Ascending aorta (tissue), 2 donors: ENCODE results near the gene CSNK1A1. TPM values are rescaled to one million over a fixed set of nuclear protein-coding genes. Genes with fewer than 3 reads are reported as not detected.

Source experiments
- DNase-seq, 2 donors: peaks; one replicate each; pipeline ENCODE4 v3.0.0-alpha.2; 2019; ENCODE audit warnings: low spot score in 2 of 2
- H3K27ac ChIP-seq, 2 donors: fragments of 200-600 bp; sonication (generic); one replicate each; pipeline ENCODE4 v1.5.1; 2016 to 2017; ENCODE audit warnings: mild to moderate bottlenecking in 1 of 2
- H3K27me3 ChIP-seq: fragments of 200-600 bp; sonication (generic); one replicate; pipeline ENCODE4 v1.5.1; 2017
- H3K36me3 ChIP-seq, 2 donors: fragments of 200-600 bp; sonication (generic); one replicate each; pipeline ENCODE4 v1.5.1; 2016
- H3K4me1 ChIP-seq, 2 donors: fragments of 200-600 bp; sonication (generic); one replicate each; pipeline ENCODE4 v1.5.1; 2016 to 2017; ENCODE audit warnings: mild to moderate bottlenecking in 1 of 2
- H3K4me3 ChIP-seq, 2 donors: fragments of 200-600 bp; sonication (generic); one replicate each; pipeline ENCODE4 v1.5.1; 2016 to 2017; ENCODE audit warnings: mild to moderate bottlenecking in 1 of 2
- H3K9me3 ChIP-seq, 2 donors: fragments of 200-600 bp; sonication (generic); one replicate each; pipeline ENCODE4 v1.5.1; 2016
- intact Hi-C: fragments of 100-400 bp; cut with DNase I; formaldehyde crosslinking; loops from one replicate; pipeline ENCODE4 v1.15.1; 2023
- total RNA-seq: library from RNA; depleted of rRNA; stranded (reverse); fragments of >200 nt; gene quantifications from one replicate; pipeline ENCODE4 v1.1.0, GENCODE V29; 2016
- TF ChIP-seq, protein P1 (sequence below), 3 experiments: fragments of 200-600 bp in 2 of 3; fragments of 450-650 bp in 1 of 3; sonication (generic) in 2 of 3; IDR thresholded peaks; one replicate each; pipeline ENCODE4 v1.5.1; 2016 to 2019; ENCODE audit warnings: antibody characterized with exemption in 3 of 3, mild to moderate bottlenecking in 1 of 3, moderate library complexity in 1 of 3

Gene CSNK1A1
- total RNA-seq, 1 donor from 2014 or later = 219 TPM

DNA sequence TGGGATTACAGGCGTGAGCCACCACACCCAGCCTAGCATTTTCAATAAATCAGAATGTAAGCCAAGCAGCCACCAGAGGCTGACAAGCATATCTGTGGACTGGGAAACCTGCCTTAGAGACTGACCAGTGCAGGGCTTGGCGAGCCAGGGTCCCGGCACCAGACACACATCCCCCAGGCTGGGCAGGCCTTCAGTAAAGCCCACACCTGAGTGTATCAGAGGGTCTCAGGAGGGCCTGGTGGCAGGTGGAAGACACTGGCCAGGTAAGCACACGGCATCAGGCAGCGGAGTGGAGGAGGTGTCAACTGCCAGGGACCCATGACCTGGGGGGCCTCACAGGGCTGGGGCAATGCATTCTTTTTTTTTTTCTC, 93.9 kb downstream of the CSNK1A1 start:
- Histone ChIP-seq H3K9me3 (no peaks in the 10 kb centered on the region), H3K4me1 (peaks cover 4 to 34% of the 10 kb centered on the region in 2 donors), H3K27me3 (no peaks in the 10 kb centered on the region), H3K27ac (peak overlapping the region; percentile 74 to 88), H3K4me3 (no peak overlapping the region), H3K36me3 (no peaks in the 10 kb centered on the region)
- intact Hi-C loops = no loop called here
- TF ChIP-seq, protein P1, sequence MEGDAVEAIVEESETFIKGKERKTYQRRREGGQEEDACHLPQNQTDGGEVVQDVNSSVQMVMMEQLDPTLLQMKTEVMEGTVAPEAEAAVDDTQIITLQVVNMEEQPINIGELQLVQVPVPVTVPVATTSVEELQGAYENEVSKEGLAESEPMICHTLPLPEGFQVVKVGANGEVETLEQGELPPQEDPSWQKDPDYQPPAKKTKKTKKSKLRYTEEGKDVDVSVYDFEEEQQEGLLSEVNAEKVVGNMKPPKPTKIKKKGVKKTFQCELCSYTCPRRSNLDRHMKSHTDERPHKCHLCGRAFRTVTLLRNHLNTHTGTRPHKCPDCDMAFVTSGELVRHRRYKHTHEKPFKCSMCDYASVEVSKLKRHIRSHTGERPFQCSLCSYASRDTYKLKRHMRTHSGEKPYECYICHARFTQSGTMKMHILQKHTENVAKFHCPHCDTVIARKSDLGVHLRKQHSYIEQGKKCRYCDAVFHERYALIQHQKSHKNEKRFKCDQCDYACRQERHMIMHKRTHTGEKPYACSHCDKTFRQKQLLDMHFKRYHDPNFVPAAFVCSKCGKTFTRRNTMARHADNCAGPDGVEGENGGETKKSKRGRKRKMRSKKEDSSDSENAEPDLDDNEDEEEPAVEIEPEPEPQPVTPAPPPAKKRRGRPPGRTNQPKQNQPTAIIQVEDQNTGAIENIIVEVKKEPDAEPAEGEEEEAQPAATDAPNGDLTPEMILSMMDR (IDR thresholded peaks at IDR 0.05) = no peak
- no peak for DNase-seq

DNA sequence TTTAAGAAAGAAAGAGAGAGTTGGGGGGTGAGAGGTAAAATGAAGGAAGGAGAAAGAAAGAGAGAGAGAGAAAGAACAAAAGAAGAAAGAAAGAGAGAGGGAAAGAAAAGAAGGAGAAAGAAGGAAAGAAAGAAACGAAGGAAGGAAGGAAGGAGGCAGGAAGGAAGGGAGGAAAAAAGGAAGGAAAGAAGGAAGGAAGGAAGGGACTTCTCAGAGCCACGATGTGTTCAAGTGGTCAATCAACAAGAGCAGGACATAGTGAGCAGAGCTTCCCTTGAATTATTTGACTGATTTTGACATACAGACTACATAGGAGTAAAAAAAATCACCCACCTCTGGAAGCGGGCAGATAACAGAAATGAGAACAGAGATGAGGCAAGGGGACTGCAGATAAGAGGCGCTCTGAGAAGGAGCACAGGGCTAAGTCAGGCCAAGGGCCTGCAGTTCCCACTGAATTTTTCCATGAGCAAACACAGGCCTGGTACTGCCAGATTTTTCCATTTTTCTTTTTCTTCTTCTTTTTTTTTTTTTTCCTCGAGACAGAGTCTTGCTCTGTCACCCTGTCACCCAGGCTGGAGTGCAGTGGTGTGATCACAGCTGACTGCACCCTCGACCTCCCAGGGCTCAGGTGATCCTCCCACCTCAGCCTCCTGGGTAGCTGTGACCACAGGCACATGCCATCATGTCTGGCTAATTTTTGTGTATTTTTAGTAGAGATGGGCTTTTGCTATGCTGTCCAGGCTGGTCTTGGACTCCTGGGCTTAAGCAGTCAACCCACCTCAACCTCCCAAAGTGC, 94.4 kb downstream of the CSNK1A1 start:
- TF ChIP-seq, protein P1 (IDR thresholded peaks at IDR 0.05) = no peak
- H3K27ac ChIP-seq = peak overlapping the region; percentile 74 to 88
- H3K4me3 ChIP-seq = no peak overlapping the region
- H3K9me3 ChIP-seq = no peaks in the 10 kb centered on the region
- H3K36me3 ChIP-seq = no peaks in the 10 kb centered on the region
- H3K27me3 ChIP-seq = no peaks in the 10 kb centered on the region
- no peak for DNase-seq
- H3K4me1 ChIP-seq = peaks cover 7 to 40% of the 10 kb centered on the region in 2 donors
- intact Hi-C loops = no loop called here

DNA sequence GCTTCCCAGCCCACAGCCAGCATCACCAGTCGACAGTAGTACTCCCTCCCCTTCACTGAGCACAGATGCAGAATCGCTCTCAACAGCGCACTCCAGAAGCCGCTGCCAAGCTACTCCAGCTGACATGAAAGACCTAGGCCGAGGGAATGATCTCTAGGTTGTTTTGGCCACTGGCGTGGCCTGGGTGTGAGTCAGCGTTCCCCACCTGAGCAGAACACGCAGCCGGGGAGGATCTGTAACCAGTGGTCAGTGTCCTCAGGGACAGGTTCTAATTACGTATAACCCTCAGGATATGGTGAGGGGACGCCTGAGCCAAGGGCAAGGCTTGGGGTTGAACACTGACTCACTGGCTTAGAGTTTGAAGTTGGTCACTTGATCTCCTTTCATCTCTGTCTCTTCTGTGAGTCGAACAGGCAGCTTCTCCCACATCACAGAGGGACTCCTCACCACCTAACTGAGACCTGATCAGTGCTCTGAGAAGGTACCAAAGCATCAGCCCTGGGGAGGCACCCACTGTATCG, 95.3 kb downstream of the CSNK1A1 start:
- no peaks in the 10 kb centered on the region for H3K27me3 ChIP-seq
- H3K36me3 ChIP-seq = no peaks in the 10 kb centered on the region
- H3K27ac ChIP-seq = peak overlapping the region; percentile 74 to 88
- no peaks in the 10 kb centered on the region for H3K9me3 ChIP-seq
- H3K4me3 ChIP-seq = no peak overlapping the region
- TF ChIP-seq, protein P1 (IDR thresholded peaks at IDR 0.05) = no peak
- DNase-seq = no peak
- peaks cover 11 to 48% of the 10 kb centered on the region in 2 donors for H3K4me1 ChIP-seq
- intact Hi-C loops = no loop called here

DNA sequence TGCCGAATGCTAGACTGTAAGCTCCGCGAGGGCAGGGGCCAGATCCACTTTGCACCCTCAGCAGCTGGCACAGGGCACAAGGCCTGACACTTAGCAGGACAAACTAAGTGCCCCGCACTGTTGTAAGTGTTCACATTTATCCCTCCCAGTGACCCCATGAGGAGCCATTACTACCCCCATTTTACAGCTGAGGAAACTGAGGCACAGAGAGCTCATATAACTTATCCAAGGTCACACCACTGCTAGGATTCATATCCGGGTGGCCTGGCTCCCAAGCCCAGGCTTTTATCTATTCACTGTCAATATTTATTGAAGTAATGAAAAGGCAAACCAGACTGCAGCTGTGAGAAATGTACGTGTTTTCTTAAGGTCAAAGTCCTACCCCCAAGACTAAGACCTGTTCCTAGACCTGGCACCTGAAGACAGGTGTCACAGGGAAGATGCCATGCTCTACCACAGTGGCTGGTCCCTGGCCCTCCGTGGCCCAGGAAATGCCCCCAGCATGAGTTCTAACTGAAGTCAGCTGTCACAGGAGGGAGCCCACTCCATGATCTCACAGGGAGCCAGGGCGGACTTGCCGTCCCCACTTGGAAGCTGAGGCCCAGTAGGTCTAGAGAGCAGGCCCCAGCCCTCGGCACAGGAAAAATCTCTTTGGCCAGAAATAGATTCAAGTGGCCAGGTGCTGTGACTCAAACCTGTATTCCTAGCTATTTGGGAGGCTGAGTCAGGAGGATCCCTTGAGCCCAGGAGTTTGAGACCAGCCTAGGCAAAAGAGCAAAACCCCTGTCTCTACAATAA, 97.4 kb downstream of the CSNK1A1 start:
- no peaks in the 10 kb centered on the region for H3K36me3 ChIP-seq
- peak overlapping the region; percentile 88 to 91 for H3K27ac ChIP-seq
- intact Hi-C loops = loop anchor here (2.0 kb wide), 1 partner anchor 33 kb away; no protein-coding TSS in a partner anchor
- DNase-seq = no peak
- peaks cover 23 to 66% of the 10 kb centered on the region in 2 donors for H3K4me1 ChIP-seq
- H3K27me3 ChIP-seq = no peaks in the 10 kb centered on the region
- TF ChIP-seq, protein P1 (IDR thresholded peaks at IDR 0.05) = no peak
- H3K9me3 ChIP-seq = no peaks in the 10 kb centered on the region
- H3K4me3 ChIP-seq = no peak overlapping the region

DNA sequence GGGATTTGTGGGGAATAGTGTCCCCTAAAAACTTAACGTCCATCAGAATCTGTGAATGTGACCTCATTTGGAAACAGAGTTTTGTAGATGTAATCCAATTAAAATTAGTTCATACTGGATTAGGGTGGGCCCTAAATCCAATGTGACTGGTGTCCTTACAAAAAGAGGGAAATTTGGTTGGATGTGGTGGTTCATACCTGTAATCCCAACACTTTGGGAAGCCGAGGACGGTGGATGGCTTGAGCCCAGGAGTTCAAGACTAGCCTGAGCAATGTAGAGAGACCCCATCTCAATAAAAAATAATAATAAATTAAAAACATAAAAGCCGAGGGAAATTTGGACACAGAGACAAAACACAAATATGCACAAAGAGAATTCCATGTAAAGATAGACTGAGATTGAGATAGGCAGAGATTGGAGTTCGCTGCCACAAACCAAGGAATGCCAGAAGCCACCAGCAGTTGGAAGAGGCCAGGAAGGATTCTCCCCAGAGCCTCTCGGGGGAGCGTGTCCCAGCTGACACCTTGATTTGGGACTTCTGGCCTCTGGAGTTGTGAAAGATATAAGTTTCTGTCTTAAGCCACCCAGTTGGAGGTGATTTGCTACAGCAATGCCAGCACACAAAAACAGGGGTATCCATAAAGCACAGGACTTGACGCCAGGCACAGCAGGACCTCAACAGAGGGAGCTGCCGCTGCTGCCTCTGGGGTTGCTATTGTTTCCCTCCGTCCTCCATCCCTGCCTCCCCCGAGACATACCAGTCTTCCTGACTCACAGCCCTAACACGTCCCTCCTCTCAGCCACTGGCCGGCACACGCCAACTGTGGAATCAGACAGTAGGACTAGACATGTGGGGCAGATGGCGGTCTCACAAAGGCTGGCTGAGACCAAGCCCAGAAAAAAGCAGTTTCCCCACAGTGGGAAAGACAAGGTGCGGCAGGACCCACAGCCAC, 98.3 kb downstream of the CSNK1A1 start:
- Histone ChIP-seq H3K9me3 (no peaks in the 10 kb centered on the region), H3K4me1 (peaks cover 24 to 69% of the 10 kb centered on the region in 2 donors), H3K27ac (peak overlapping the region; percentile 88 to 91), H3K36me3 (no peaks in the 10 kb centered on the region), H3K27me3 (no peaks in the 10 kb centered on the region), H3K4me3 (no peak overlapping the region)
- TF ChIP-seq, protein P1 (IDR thresholded peaks at IDR 0.05) = peak in 1 of 3 experiments; percentile 7
- DNase-seq = peak; percentile 71 to 93
- intact Hi-C loops = loop anchor here (2.0 kb wide), 1 partner anchor 34 kb away; no protein-coding TSS in a partner anchor
